Measurements from ENCODE around the gene SBF2.

DNA sequence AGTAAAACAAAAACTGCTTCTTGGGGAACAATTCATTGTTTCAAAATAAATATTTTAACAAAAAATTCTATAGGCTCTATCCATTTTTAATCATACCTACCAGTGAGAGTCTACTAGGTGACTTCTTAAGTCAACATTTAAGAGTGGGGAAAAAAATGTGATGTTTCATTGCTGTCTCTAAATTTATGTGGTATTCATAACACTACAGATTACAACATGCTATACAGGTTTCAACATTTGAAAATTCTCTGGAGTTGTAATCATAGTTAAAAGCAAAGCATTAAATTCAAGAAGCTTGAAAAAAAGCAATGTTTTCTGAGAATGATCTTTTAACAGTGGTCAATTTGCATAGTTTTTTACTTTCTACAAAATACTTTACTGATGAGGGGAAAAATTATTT lies 18.3 kb downstream of the SBF2 start:
- TF ChIP-seq, protein P1, sequence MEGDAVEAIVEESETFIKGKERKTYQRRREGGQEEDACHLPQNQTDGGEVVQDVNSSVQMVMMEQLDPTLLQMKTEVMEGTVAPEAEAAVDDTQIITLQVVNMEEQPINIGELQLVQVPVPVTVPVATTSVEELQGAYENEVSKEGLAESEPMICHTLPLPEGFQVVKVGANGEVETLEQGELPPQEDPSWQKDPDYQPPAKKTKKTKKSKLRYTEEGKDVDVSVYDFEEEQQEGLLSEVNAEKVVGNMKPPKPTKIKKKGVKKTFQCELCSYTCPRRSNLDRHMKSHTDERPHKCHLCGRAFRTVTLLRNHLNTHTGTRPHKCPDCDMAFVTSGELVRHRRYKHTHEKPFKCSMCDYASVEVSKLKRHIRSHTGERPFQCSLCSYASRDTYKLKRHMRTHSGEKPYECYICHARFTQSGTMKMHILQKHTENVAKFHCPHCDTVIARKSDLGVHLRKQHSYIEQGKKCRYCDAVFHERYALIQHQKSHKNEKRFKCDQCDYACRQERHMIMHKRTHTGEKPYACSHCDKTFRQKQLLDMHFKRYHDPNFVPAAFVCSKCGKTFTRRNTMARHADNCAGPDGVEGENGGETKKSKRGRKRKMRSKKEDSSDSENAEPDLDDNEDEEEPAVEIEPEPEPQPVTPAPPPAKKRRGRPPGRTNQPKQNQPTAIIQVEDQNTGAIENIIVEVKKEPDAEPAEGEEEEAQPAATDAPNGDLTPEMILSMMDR (IDR thresholded peaks at IDR 0.05; ENCODE audit: low read depth, low read length) = no peak
- TF ChIP-seq, protein P2, sequence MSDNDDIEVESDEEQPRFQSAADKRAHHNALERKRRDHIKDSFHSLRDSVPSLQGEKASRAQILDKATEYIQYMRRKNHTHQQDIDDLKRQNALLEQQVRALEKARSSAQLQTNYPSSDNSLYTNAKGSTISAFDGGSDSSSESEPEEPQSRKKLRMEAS (IDR thresholded peaks at IDR 0.05; ENCODE audit: low read depth, low read length) = no peak
- no peak for TF ChIP-seq POLR2A (IDR thresholded peaks at IDR 0.05; ENCODE audit: extremely low read depth, insufficient read length)
- TF ChIP-seq MYC (IDR thresholded peaks at IDR 0.05; ENCODE audit: low read depth, low read length) = no peak
